Fibroblast of mammary gland (primary cell): Measurements from ENCODE around the gene TLX1.

ENCODE experiments used
- DNase-seq: peaks from one replicate; pipeline ENCODE4 v3.0.0-alpha.2; 2010; ENCODE audit warnings: low read depth
- H3K4me3 ChIP-seq: 2 replicates; pipeline ENCODE4 v1.5.1; 2011; ENCODE audit warnings: low read depth, mild to moderate bottlenecking, low read length, moderate library complexity; ENCODE audit not compliant: control insufficient read depth
- CTCF ChIP-seq: conservative IDR thresholded peaks from 2 replicates; pipeline ENCODE4 v1.5.1; 2011; ENCODE audit warnings: low read depth, low read length, inconsistent platforms; ENCODE audit not compliant: control insufficient read depth, insufficient read depth

TLX1 gene

GRCh38 chr10:101174319-101174718, 43.2 kb downstream of the TLX1 start:
- no peak overlapping the region for H3K4me3 ChIP-seq
- TF ChIP-seq CTCF = no peak
- no peak for DNase-seq

GRCh38 chr10:101176577-101176976, 45.5 kb downstream of the TLX1 start:
- no peak for DNase-seq
- no peak for TF ChIP-seq CTCF

GRCh38 chr10:101182936-101183335, 51.8 kb downstream of the TLX1 start:
- DNase-seq = no peak
- no peak overlapping the region for H3K4me3 ChIP-seq
- TF ChIP-seq CTCF = no peak

More at GRCh38 chr10:101176577-101176976, 45.5 kb downstream of the TLX1 start:
- H3K4me3 ChIP-seq = no peak overlapping the region

- no peak for DNase-seq
- no peak overlapping the region for H3K4me3 ChIP-seq
- TF ChIP-seq CTCF = no peak
Measured at GRCh38 chr10:101183458-101184183, 52.5 kb downstream of the TLX1 start.
